AG04450 (cell line): ENCODE measurements around the gene RND2. TPM values are rescaled to one million over a fixed set of nuclear protein-coding genes. Genes with fewer than 3 reads are reported as not detected.

Experiments
- CTCF ChIA-PET: fragments of 300-600, 350-600 bp; formaldehyde crosslinking; extraction: SDS; loops from one replicate; lab custom pipeline; 2022; ENCODE audit warnings: antibody characterized with exemption, inconsistent platforms; lab: Charles Lee
- POLR2A ChIA-PET: fragments of 350-600 bp; formaldehyde crosslinking; extraction: SDS; loops from one replicate; lab custom pipeline; 2021; ENCODE audit warnings: antibody characterized with exemption, inconsistent platforms; lab: Yijun Ruan, JAX
- DNase-seq: peaks from one replicate; pipeline ENCODE4 v3.0.0-alpha.2; 2011; ENCODE audit warnings: low read depth, low spot score
- H3K27ac ChIP-seq: one replicate; pipeline ENCODE4 v1.5.1; 2012; ENCODE audit warnings: low read depth, low read length, control low read depth
- H3K27me3 ChIP-seq: one replicate; pipeline ENCODE4 v1.6.0; 2012; ENCODE audit warnings: low read length; ENCODE audit not compliant: control insufficient read depth, insufficient read depth
- H3K4me3 ChIP-seq: 2 replicates; pipeline ENCODE4 v1.5.1; 2011; ENCODE audit warnings: mild to moderate bottlenecking, low read depth, low read length, control low read depth
- H3K9me3 ChIP-seq: 2 replicates; pipeline ENCODE4 v1.5.1; 2012; ENCODE audit warnings: low read length; ENCODE audit not compliant: control insufficient read depth, insufficient read depth
- CTCF ChIP-seq: IDR thresholded peaks from 2 replicates; pipeline ENCODE4 v1.5.1; 2011; ENCODE audit warnings: low read depth, low read length, control low read depth, inconsistent platforms
- polyA plus RNA-seq: library from polyadenylated mRNA; depleted of rRNA; stranded (reverse); fragments of >200 nt; gene quantifications from 2 replicates; pipeline ENCODE4 v1.2.3, GENCODE V29; 2011

Gene RND2
- polyA plus RNA-seq, 1 experiment, result 1.7 TPM

GRCh38 chr17:43031666-43032065 is 6.6 kb downstream of the RND2 start:
- Histone ChIP-seq H3K27me3 (peaks cover 2% of the 10 kb centered on the region), H3K27ac (no peak overlapping the region), H3K9me3 (no peaks in the 10 kb centered on the region), H3K4me3 (no peak overlapping the region)
- ChIA-PET POLR2A (interaction anchor here (0.5 to 0.8 kb wide), 3 partner anchors 35 to 284 kb away, joined by 3 to 9 read pairs (median 5); no protein-coding TSS in a partner anchor), CTCF (interaction anchor here (0.7 kb wide), 1 partner anchor 38 kb away, joined by 4 read pairs; no protein-coding TSS in a partner anchor)
- no peak for DNase-seq
- no peak for TF ChIP-seq CTCF

DNA sequence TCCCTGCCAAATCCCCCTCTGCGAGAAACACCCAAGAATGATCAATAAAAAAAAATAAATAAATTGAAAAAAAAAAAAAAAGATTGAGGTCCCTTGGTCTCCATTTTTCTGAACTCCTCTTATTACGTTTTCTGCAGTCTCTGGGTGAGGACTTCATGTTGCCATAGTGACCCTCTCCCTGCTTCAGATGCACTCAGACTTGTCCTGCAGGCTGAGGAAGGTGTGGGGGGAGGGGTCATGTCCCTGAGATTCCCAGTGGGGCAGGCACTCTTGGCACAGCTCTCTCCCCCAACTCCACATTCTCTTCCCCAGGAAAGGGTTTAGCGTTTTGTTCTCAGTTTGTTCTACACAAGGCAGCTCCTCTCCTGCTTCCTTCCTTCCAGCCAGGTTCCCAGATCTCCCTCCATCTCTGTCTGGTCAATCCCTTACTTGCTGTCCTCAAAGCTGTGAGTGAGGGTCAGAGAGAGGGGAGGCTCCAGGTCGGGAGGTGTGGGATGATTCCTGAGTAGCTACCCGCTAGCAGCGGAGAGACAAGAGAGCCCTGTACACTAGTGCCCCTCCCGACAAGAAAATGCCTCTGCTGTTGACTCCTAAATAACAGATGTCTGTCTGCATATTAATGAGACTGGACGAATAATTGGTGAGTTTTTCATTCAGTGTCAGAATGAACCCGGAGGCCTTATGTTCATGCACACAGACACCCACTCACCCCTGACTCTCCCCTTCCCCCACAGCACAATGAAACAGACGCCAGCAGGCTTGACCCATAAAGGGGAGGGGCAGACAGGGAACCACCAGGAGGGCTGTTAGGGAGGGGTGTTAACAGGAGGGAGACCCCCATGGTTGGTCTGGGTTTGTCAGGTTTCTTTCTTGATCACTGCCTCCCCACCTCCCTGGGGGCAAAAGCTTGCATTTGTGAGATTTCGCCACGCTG is 9.2 kb downstream of the RND2 start:
- TF ChIP-seq CTCF, result no peak
- no peaks in the 10 kb centered on the region for H3K27me3 ChIP-seq
- POLR2A ChIA-PET, result interaction anchor here (0.7 kb wide), 1 partner anchor 66 kb away, joined by 3 read pairs; no protein-coding TSS in a partner anchor
- H3K4me3 ChIP-seq, result no peak overlapping the region
- no peak for DNase-seq
- CTCF ChIA-PET, result interaction anchor here (0.9 kb wide), 1 partner anchor 10 kb away, joined by 3 read pairs; no protein-coding TSS in a partner anchor
- no peak overlapping the region for H3K27ac ChIP-seq
- no peaks in the 10 kb centered on the region for H3K9me3 ChIP-seq

DNA sequence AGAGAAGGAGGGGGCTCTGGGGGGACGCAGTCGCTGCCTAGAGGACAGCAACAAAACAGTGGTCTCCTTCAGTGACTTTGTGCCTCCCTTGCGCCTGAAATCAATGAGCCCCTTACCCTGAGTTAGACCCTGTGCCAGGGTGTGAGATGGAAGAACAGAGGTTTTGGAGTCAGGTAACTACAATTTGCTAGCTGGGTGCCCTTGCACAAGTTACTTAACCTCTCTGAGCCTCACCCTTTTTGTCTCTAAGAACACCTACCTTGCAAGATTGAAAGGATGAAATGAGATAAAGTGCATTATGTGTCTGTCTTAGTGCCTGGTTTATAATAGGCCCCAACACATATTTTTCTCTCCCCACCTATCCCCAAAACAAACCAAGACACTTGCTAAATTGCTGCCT is 9.9 kb downstream of the RND2 start:
- POLR2A ChIA-PET, result no interaction called here
- Histone ChIP-seq H3K9me3 (no peaks in the 10 kb centered on the region), H3K27me3 (no peaks in the 10 kb centered on the region), H3K27ac (no peak overlapping the region), H3K4me3 (no peak overlapping the region)
- TF ChIP-seq CTCF, result no peak
- no peak for DNase-seq
- CTCF ChIA-PET, result no interaction called here

GRCh38 chr17:43039646-43040045 is 14.6 kb downstream of the RND2 start:
- CTCF ChIA-PET, result no interaction called here
- no peak overlapping the region for H3K4me3 ChIP-seq
- no peak overlapping the region for H3K27ac ChIP-seq
- POLR2A ChIA-PET, result no interaction called here
- no peak for DNase-seq
- no peaks in the 10 kb centered on the region for H3K9me3 ChIP-seq
- TF ChIP-seq CTCF, result no peak
- H3K27me3 ChIP-seq, result no peaks in the 10 kb centered on the region

GRCh38 chr17:43040655-43041054 is 15.6 kb downstream of the RND2 start:
- CTCF ChIA-PET, result no interaction called here
- Histone ChIP-seq H3K9me3 (no peaks in the 10 kb centered on the region), H3K27me3 (no peaks in the 10 kb centered on the region), H3K27ac (no peak overlapping the region), H3K4me3 (no peak overlapping the region)
- DNase-seq, result no peak
- no peak for TF ChIP-seq CTCF
- POLR2A ChIA-PET, result no interaction called here
